Measurements from ENCODE around the gene DCD.

DNA sequence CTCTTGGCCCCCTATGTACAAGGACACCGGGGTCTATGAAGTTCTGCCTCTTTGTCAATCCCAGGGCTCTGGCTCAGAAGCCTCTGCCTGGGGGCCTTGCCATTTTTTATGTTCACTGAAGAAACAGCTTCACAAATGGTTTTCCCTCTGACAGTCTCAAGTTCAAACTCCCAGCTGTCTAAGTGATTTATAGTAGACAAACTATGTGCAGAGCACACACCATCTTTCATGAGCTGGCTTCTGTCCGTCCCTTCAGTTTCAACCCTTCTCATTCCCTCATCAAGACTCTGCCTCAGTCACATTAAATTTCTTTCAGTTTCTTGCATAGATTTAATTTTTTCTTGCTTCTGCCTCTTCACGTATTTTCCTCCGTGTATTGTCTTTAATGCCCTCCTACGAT lies 2.7 kb upstream of the DCD start:
- TF ChIP-seq, protein P1, sequence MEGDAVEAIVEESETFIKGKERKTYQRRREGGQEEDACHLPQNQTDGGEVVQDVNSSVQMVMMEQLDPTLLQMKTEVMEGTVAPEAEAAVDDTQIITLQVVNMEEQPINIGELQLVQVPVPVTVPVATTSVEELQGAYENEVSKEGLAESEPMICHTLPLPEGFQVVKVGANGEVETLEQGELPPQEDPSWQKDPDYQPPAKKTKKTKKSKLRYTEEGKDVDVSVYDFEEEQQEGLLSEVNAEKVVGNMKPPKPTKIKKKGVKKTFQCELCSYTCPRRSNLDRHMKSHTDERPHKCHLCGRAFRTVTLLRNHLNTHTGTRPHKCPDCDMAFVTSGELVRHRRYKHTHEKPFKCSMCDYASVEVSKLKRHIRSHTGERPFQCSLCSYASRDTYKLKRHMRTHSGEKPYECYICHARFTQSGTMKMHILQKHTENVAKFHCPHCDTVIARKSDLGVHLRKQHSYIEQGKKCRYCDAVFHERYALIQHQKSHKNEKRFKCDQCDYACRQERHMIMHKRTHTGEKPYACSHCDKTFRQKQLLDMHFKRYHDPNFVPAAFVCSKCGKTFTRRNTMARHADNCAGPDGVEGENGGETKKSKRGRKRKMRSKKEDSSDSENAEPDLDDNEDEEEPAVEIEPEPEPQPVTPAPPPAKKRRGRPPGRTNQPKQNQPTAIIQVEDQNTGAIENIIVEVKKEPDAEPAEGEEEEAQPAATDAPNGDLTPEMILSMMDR (IDR thresholded peaks at IDR 0.05; ENCODE audit: low read depth, low read length, poor library complexity, severe bottlenecking) = no peak
- no peak for TF ChIP-seq EZH2phosphoT487 (IDR thresholded peaks at IDR 0.05; ENCODE audit: borderline replicate concordance, low read length)

Data from DOHH2 (cell line).